ENCODE measurements around the gene PLD1.

PLD1 gene

DNA sequence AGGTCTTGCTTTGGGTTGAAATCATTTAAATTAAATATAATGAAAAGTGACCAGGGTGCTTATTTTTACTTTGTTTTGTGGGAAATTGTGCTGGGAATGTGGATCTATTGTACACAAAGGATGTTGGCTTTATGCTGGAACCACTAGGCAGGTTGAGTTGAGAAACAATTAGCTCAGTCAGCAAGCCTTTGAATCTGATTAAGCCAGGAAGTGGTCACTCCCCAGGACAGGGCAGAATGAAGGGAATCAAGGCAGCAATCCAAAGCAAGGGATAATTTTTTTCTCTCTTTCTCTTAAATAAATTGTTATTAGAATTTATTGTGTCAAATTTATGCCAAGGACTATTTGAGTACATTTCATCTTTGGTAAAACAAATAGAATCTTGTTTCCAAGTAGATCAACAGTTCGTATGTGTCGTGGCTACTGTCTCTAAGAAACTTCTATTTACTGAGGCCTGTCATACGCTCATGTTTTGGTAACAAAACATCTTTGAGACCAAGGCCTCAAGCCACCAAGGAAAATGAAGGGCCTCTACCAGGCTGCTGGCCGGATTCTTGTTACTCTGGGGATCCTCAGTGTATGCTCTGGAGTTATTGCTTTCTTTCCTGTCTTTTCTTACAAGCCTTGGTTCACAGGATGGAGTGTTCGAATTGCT, 32.7 kb upstream of the PLD1 start, which contains the start of gene TMEM212:
TMEM212 (plus strand) TSS at position 486 of the 655 bp plus-strand sequence; CDS start at position 521, 35 bp downstream.
- Histone ChIP-seq H3K4me3 (no peak within 1 kb of the TSS), H3K27ac (peak within 1 kb of the TSS; percentile 13 to 56)

GRCh38 chr3:171841620-171842000, 31.3 kb upstream of the PLD1 start:
- no peak overlapping the region for H3K4me3 ChIP-seq
- TF ChIP-seq CTCF (IDR thresholded peaks at IDR 0.05), result no peak
- DNase-seq (ENCODE audit: low spot score), result no peak
- no peak overlapping the region for H3K27ac ChIP-seq

More for the DNA sequence above, 32.7 kb upstream of the PLD1 start, which contains the start of gene TMEM212:
- TF ChIP-seq CTCF (IDR thresholded peaks at IDR 0.05), result no peak
- no peak for DNase-seq (ENCODE audit: low spot score)

DNA sequence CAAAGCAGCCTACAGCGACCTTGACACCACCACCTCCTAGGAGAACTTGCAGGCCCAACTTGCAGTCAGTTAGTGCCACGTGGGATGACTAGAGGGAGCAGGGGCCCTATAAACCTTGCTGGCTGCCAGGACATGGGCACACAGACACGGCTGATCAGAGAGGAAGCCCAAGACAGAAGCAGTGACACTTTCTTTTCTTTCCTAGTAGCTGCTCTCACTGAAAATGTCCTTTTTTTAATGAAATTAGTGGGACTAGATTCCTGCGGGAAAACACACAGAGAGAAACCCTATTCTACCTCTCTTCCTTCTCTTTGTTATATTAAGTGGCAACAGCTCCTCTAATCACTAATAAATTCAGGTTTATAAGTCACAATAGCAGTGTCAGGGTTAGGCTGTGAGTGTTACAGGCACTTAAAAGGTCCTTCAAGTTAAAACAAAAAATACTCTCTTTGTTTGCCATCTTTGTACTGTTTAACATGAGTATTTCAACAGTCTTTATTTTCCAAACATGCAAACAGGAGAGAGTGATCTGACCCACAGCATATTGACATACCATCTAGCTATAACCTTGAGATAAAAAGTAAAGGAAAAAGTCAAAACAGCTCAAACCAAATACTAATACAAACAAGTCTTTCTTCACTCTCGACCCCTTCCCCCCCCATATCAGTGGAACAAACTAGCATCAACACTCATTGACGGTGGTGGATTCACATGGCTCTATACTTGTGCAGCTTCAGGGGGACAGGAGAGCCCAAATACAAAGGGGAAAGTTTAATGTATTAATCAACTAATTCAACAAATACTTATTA, 30.7 kb upstream of the PLD1 start:
- H3K27ac ChIP-seq, result no peak overlapping the region
- H3K4me3 ChIP-seq, result no peak overlapping the region
- TF ChIP-seq CTCF (IDR thresholded peaks at IDR 0.05), result no peak
- no peak for DNase-seq (ENCODE audit: low spot score)

GRCh38 chr3:171840445-171840810, 30.1 kb upstream of the PLD1 start:
- TF ChIP-seq CTCF (IDR thresholded peaks at IDR 0.05), result no peak
- no peak overlapping the region for H3K27ac ChIP-seq
- H3K4me3 ChIP-seq, result no peak overlapping the region
- no peak for DNase-seq (ENCODE audit: low spot score)

GRCh38 chr3:171839270-171839669, 29.0 kb upstream of the PLD1 start:
- no peak for DNase-seq (ENCODE audit: low spot score)
- Histone ChIP-seq H3K27ac (peak overlapping the region in 1 of 2 donors; percentile 73), H3K4me3 (no peak overlapping the region)
- no peak for TF ChIP-seq CTCF (IDR thresholded peaks at IDR 0.05)

DNA sequence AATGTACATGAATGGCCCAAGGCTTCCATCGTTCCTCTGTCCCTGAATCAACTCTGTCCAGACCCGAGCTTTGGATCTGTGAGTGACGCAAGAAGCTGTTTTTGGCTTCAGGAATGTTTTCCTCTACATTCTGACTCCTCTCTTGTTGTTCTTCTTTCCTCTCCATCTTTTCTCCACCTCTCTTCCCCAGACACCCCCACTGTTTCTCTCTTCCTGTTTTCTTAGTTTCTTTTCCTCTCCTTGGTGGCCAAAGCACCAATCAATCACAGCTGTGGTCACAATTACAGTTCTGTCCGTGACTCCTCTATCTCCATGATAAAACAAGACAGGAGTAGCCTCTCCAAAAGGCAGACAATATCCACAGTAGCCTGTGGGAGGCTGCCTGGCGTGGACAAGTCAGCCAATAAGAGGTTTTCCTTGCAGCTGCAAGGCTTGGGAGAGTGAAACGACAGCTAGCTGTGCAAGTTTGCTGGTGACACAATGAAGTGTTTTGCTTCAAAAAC, 28.0 kb upstream of the PLD1 start:
- H3K4me3 ChIP-seq, result peak overlapping the region; percentile 56
- DNase-seq (ENCODE audit: low spot score), result no peak
- no peak for TF ChIP-seq CTCF (IDR thresholded peaks at IDR 0.05)
- peak overlapping the region; percentile 40 to 73 for H3K27ac ChIP-seq
